A549 (cell line): ENCODE measurements around the gene CACNA1C. TPM values are rescaled to one million over a fixed set of nuclear protein-coding genes. Genes with fewer than 3 reads are reported as not detected.

ENCODE experiments used
- ATAC-seq, 2 experiments: fragments of 200-7000 bp in 1 of 2; fragments of >200 bp in 1 of 2; cut with Nextera tagmentation in 1 of 2; cut with Tn5 transposase in 1 of 2; 3 replicates each; pipeline versions ENCODE4 v1.8.0 to v1.9.1; 2018 to 2020; ENCODE audit warnings: mild to moderate bottlenecking in 1 of 2, moderate library complexity in 1 of 2
- CTCF ChIA-PET: fragments of 300-600 bp; sonication (Branson Sonifier 250); formaldehyde crosslinking; extraction: SDS; loops from one replicate; lab custom pipeline; 2021; ENCODE audit warnings: antibody characterized with exemption, inconsistent platforms; lab: Yijun Ruan, JAX
- POLR2A ChIA-PET: fragments of 350-600 bp; formaldehyde crosslinking; extraction: SDS; loops from one replicate; lab custom pipeline; 2021; ENCODE audit warnings: antibody characterized with exemption, inconsistent platforms; lab: Yijun Ruan, JAX
- DNase-seq, 2 experiments: peaks; one replicate each; pipeline versions ENCODE4 v3.0.0 to v3.0.0-alpha.2; 2011 to 2016; ENCODE audit warnings: low read depth in 1 of 2, low spot score in 1 of 2
- FAIRE-seq: peaks from 2 replicates; lab custom pipeline; 2011; peaks lifted over from hg19 to GRCh38; lab: Jason Lieb, UNC
- H3K27ac ChIP-seq, 2 experiments: fragments of >200 bp; sonication (Bioruptor Twin); formaldehyde crosslinking; 3 replicates each; pipeline ENCODE4 v1.5.1; 2016 to 2017
- H3K4me1 ChIP-seq: fragments of >200 bp; sonication (Bioruptor Twin); formaldehyde crosslinking; 3 replicates; pipeline ENCODE4 v1.6.1; 2016
- H3K4me2 ChIP-seq: fragments of >200 bp; sonication (Bioruptor Twin); formaldehyde crosslinking; 3 replicates; pipeline ENCODE4 v1.6.1; 2016
- H3K4me3 ChIP-seq: fragments of >200 bp; sonication (Bioruptor Twin); formaldehyde crosslinking; 3 replicates; pipeline ENCODE4 v1.5.1; 2016
- H3K9me3 ChIP-seq: fragments of >200 bp; sonication (Bioruptor Twin); formaldehyde crosslinking; 3 replicates; pipeline ENCODE4 v1.6.1; 2016
- BCL3 ChIP-seq: fragments of >200 bp; sonication (Bioruptor Twin); formaldehyde crosslinking; IDR thresholded peaks from 3 replicates; pipeline ENCODE4 v1.6.1; 2016
- BHLHE40 ChIP-seq: IDR thresholded peaks from 2 replicates; pipeline ENCODE4 v1.6.1; 2012; ENCODE audit warnings: low read depth, low read length, inconsistent platforms
- CBX2 ChIP-seq: fragments of 200-600 bp; sonication (generic); IDR thresholded peaks from 2 replicates; pipeline ENCODE4 v1.6.1; 2016; ENCODE audit warnings: low read depth, mild to moderate bottlenecking, borderline replicate concordance
- CBX8 ChIP-seq: fragments of 200-600 bp; sonication (generic); IDR thresholded peaks from 2 replicates; pipeline ENCODE4 v1.6.1; 2016
- CEBPB ChIP-seq, 2 experiments: fragments of >200 bp in 1 of 2; sonication (Bioruptor Twin) in 1 of 2; formaldehyde crosslinking in 1 of 2; IDR thresholded peaks; 2 replicates each; pipeline ENCODE4 v1.6.1; 2012 to 2016
- EP300 ChIP-seq, 2 experiments: fragments of >200 bp; sonication (Bioruptor Twin); formaldehyde crosslinking; IDR thresholded peaks; 2 replicates in 1 of 2; 3 replicates in 1 of 2; pipeline ENCODE4 v1.6.1; 2016 to 2017
- ESRRA ChIP-seq: fragments of 150-350 bp; IDR thresholded peaks from 2 replicates; pipeline ENCODE4 v1.6.1; 2014; ENCODE audit warnings: mild to moderate bottlenecking, low read length, borderline replicate concordance
- FOSL2 ChIP-seq, 2 experiments: fragments of 450-650 bp in 1 of 2; fragments of >200 bp in 1 of 2; sonication (Bioruptor Twin) in 1 of 2; formaldehyde crosslinking; IDR thresholded peaks; 2 replicates each; pipeline versions ENCODE4 v1.5.0 to v1.6.1; 2016 to 2020; ENCODE audit warnings: mild to moderate bottlenecking in 1 of 2, moderate library complexity in 1 of 2
- FOXS1 ChIP-seq: fragments of 250-450 bp; sonication (Bioruptor Pico); IDR thresholded peaks from 2 replicates; pipeline ENCODE4 v1.5.0; 2020; ENCODE audit warnings: mild to moderate bottlenecking, moderate library complexity
- HEYL ChIP-seq: fragments of 250-450 bp; sonication (Bioruptor Pico); IDR thresholded peaks from 2 replicates; pipeline ENCODE4 v1.8.0; 2021; ENCODE audit warnings: mild to moderate bottlenecking, moderate library complexity
- KDM1A ChIP-seq: fragments of 200-600 bp; sonication (generic); IDR thresholded peaks from 2 replicates; pipeline ENCODE4 v1.6.1; 2016; ENCODE audit warnings: low read depth, mild to moderate bottlenecking
- MAX ChIP-seq: IDR thresholded peaks from 2 replicates; pipeline ENCODE4 v1.6.1; 2012
- PHF8 ChIP-seq: fragments of 200-600 bp; sonication (generic); IDR thresholded peaks from 2 replicates; pipeline ENCODE4 v1.6.1; 2016; ENCODE audit warnings: low read depth, mild to moderate bottlenecking, antibody characterized with exemption, moderate library complexity, borderline replicate concordance
- POLR2A ChIP-seq: IDR thresholded peaks from 2 replicates; pipeline ENCODE4 v1.6.1; 2012; ENCODE audit warnings: mild to moderate bottlenecking, low read length
- RAD21 ChIP-seq, 2 experiments: fragments of >200 bp in 1 of 2; sonication (Bioruptor Twin) in 1 of 2; formaldehyde crosslinking in 1 of 2; IDR thresholded peaks in 1 of 2; conservative IDR thresholded peaks in 1 of 2; 2 replicates in 1 of 2; 3 replicates in 1 of 2; pipeline ENCODE4 v1.6.1; 2012 to 2018; ENCODE audit warnings: inconsistent platforms in 1 of 2
- RARB ChIP-seq: fragments of 250-450 bp; sonication (Bioruptor Pico); IDR thresholded peaks from 2 replicates; pipeline ENCODE4 v1.8.0; 2021; ENCODE audit warnings: mild to moderate bottlenecking, moderate library complexity
- RCOR1 ChIP-seq: fragments of 150-350 bp; IDR thresholded peaks from 2 replicates; pipeline ENCODE4 v1.6.1; 2014; ENCODE audit warnings: antibody characterized with exemption, low read length, low read depth
- TFCP2L1 ChIP-seq: fragments of 250-450 bp; sonication (Bioruptor Pico); IDR thresholded peaks from 2 replicates; pipeline ENCODE4 v1.5.0; 2021; ENCODE audit warnings: mild to moderate bottlenecking
- ZFP36 ChIP-seq: fragments of 450-650 bp; IDR thresholded peaks from 2 replicates; pipeline ENCODE4 v1.6.1; 2014; ENCODE audit warnings: borderline replicate concordance; ENCODE audit not compliant: partially characterized antibody
- WGBS: methylation state at CpG from one replicate; pipeline ENCODE4 v1.1.6; 2017; ENCODE audit errors: missing lambda C conversion rate; 5-methylcytosine and 5-hydroxymethylcytosine counted together
- polyA plus RNA-seq, 4 experiments: library from polyadenylated mRNA; depleted of rRNA in 3 of 4; stranded (reverse); fragments of >200 nt; fragmentation: RNase III in 1 of 4; extraction: RNeasy Plus Mini Kit Qiagen cat#74134 plus additional on column Dnase treatment in 1 of 4; gene quantifications; 2 replicates in 3 of 4; 3 replicates in 1 of 4; pipeline ENCODE4 v1.2.3, GENCODE V29; 2011 to 2017
- TF ChIP-seq, protein P1 (sequence below): IDR thresholded peaks from 2 replicates; pipeline ENCODE4 v1.6.1; 2012
- TF ChIP-seq, protein P2 (sequence below): fragments of >200 bp; sonication (Bioruptor Twin); formaldehyde crosslinking; IDR thresholded peaks from 3 replicates; pipeline ENCODE4 v1.5.1; 2016

The CACNA1C gene
- polyA plus RNA-seq, 2 of the 4 experiments (the other 2 are of a cell fraction) = not detected

GRCh38 chr12:2306735-2307134, 253.9 kb downstream of the CACNA1C start:
- Histone ChIP-seq H3K4me1 (no peaks in the 10 kb centered on the region), H3K9me3 (0 out of 3 replicates have a peak, but pooled peaks cover 8% of the 10 kb centered on the region), H3K27ac (no peak overlapping the region), H3K4me3 (no peak overlapping the region), H3K4me2 (no peak overlapping the region)
- no peak for FAIRE-seq
- WGBS = 23% methylated on average over 4 of the region's 4 CpGs
- TF ChIP-seq EP300 (IDR thresholded peaks at IDR 0.05) (no peak), FOXS1 (CRISPR knock-in tag) (no peak), MAX (no peak), CEBPB (IDR thresholded peaks at IDR 0.05) (no peak), POLR2A (no peak), CBX8 (no peak), CBX2 (no peak), ESRRA (no peak), HEYL (CRISPR knock-in tag) (no peak), BCL3 (no peak), RARB (CRISPR knock-in tag) (no peak), FOSL2 (IDR thresholded peaks at IDR 0.05) (no peak), FOSL2 (CRISPR knock-in tag; IDR thresholded peaks at IDR 0.05) (no peak)
- no peak for DNase-seq
- no peak for ATAC-seq
- POLR2A ChIA-PET = no interaction called here
- CTCF ChIA-PET = interaction anchor here (4.0 kb wide), 1 partner anchor 15 kb away, joined by 19 read pairs; no protein-coding TSS in a partner anchor

GRCh38 chr12:2307550-2307949, 254.8 kb downstream of the CACNA1C start:
- ATAC-seq = no peak
- TF ChIP-seq FOSL2 (IDR thresholded peaks at IDR 0.05) = no peak
- TF ChIP-seq FOSL2 (CRISPR knock-in tag; IDR thresholded peaks at IDR 0.05) = no peak
- TF ChIP-seq TFCP2L1 = no peak
- no peak for TF ChIP-seq KDM1A
- no peak for TF ChIP-seq PHF8
- TF ChIP-seq ZFP36 = no peak
- no peak for TF ChIP-seq CBX2
- TF ChIP-seq, protein P1, sequence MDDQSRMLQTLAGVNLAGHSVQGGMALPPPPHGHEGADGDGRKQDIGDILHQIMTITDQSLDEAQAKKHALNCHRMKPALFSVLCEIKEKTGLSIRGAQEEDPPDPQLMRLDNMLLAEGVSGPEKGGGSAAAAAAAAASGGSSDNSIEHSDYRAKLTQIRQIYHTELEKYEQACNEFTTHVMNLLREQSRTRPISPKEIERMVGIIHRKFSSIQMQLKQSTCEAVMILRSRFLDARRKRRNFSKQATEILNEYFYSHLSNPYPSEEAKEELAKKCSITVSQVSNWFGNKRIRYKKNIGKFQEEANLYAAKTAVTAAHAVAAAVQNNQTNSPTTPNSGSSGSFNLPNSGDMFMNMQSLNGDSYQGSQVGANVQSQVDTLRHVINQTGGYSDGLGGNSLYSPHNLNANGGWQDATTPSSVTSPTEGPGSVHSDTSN = no peak
- no peak for TF ChIP-seq RAD21 (conservative IDR thresholded peaks at IDR 0.05 in 1 of 2, IDR thresholded peaks at IDR 0.05 in 1 of 2)
- TF ChIP-seq RARB (CRISPR knock-in tag) = no peak

GRCh38 chr12:2309647-2310046, 256.9 kb downstream of the CACNA1C start:
- no peak for TF ChIP-seq EP300 (IDR thresholded peaks at IDR 0.05)
- TF ChIP-seq RCOR1 = no peak
- TF ChIP-seq BHLHE40 = no peak
- TF ChIP-seq, protein P2, sequence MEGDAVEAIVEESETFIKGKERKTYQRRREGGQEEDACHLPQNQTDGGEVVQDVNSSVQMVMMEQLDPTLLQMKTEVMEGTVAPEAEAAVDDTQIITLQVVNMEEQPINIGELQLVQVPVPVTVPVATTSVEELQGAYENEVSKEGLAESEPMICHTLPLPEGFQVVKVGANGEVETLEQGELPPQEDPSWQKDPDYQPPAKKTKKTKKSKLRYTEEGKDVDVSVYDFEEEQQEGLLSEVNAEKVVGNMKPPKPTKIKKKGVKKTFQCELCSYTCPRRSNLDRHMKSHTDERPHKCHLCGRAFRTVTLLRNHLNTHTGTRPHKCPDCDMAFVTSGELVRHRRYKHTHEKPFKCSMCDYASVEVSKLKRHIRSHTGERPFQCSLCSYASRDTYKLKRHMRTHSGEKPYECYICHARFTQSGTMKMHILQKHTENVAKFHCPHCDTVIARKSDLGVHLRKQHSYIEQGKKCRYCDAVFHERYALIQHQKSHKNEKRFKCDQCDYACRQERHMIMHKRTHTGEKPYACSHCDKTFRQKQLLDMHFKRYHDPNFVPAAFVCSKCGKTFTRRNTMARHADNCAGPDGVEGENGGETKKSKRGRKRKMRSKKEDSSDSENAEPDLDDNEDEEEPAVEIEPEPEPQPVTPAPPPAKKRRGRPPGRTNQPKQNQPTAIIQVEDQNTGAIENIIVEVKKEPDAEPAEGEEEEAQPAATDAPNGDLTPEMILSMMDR = no peak
- no peak overlapping the region for H3K4me2 ChIP-seq
- H3K9me3 ChIP-seq = 0 out of 3 replicates have a peak, but pooled peaks cover 12% of the 10 kb centered on the region
- POLR2A ChIA-PET = no interaction called here
- no peak overlapping the region for H3K27ac ChIP-seq
- H3K4me1 ChIP-seq = no peaks in the 10 kb centered on the region
- CTCF ChIA-PET = interaction anchor here (0.6 to 0.9 kb wide), 4 partner anchors 18 to 370 kb away, joined by 3 to 5 read pairs (median 3); no protein-coding TSS in a partner anchor
- 19% methylated on average over 5 of the region's 5 CpGs for WGBS
- no peak for FAIRE-seq
- no peak for ATAC-seq
- DNase-seq = no peak
- H3K4me3 ChIP-seq = no peak overlapping the region

More at GRCh38 chr12:2307550-2307949, 254.8 kb downstream of the CACNA1C start:
- POLR2A ChIA-PET = interaction anchor here (0.6 kb wide), 1 partner anchor 50 kb away, joined by 3 read pairs; no protein-coding TSS in a partner anchor
- no peak for DNase-seq
- Histone ChIP-seq H3K9me3 (0 out of 3 replicates have a peak, but pooled peaks cover 8% of the 10 kb centered on the region), H3K27ac (no peak overlapping the region), H3K4me3 (no peak overlapping the region), H3K4me2 (no peak overlapping the region), H3K4me1 (no peaks in the 10 kb centered on the region)
- FAIRE-seq = no peak
- WGBS = 17% methylated on average over 3 of the region's 3 CpGs
- CTCF ChIA-PET = interaction anchor here (0.6 to 4.0 kb wide), 2 partner anchors 16 to 862 kb away, joined by 3 to 19 read pairs; no protein-coding TSS in a partner anchor
